Measurements from ENCODE around the gene IQGAP2.
"Not testable (repeated sequence)": the region's sequence is repeated elsewhere in the genome, so short reads cannot be mapped to it uniquely, and the experiment has no call there.

Gene IQGAP2

GRCh38 chr5:76729373-76730290, 326.5 kb downstream of the IQGAP2 start:
- no peak for DNase-seq

GRCh38 chr5:76732405-76733048, 329.4 kb downstream of the IQGAP2 start:
- DNase-seq: no peak

- no peak for DNase-seq
These were observed 329.9 kb downstream of the IQGAP2 start for GRCh38 chr5:76733049-76733417.

- DNase-seq: no peak
These were observed 332.9 kb downstream of the IQGAP2 start for GRCh38 chr5:76735762-76736545.

- DNase-seq: no peak
These were observed 333.8 kb downstream of the IQGAP2 start for GRCh38 chr5:76736679-76737556.

GRCh38 chr5:76737846-76738245, 334.8 kb downstream of the IQGAP2 start:
- no peak for DNase-seq

- DNase-seq: not testable (repeated sequence)
These were observed 338.4 kb downstream of the IQGAP2 start for GRCh38 chr5:76741506-76741905.

GRCh38 chr5:76742583-76742982, 339.5 kb downstream of the IQGAP2 start:
- peak; percentile 60 for DNase-seq

GRCh38 chr5:76744632-76745031, 341.5 kb downstream of the IQGAP2 start:
- DNase-seq: no peak

GRCh38 chr5:76745670-76746069, 342.6 kb downstream of the IQGAP2 start:
- DNase-seq: no peak

GRCh38 chr5:76746677-76747076, 343.6 kb downstream of the IQGAP2 start:
- no peak for DNase-seq

GRCh38 chr5:76747706-76748105, 344.6 kb downstream of the IQGAP2 start:
- DNase-seq: no peak

GRCh38 chr5:76751291-76751690, 348.2 kb downstream of the IQGAP2 start:
- DNase-seq: no peak

GRCh38 chr5:76754668-76755078, 351.6 kb downstream of the IQGAP2 start:
- DNase-seq: peak; percentile 53

GRCh38 chr5:76755779-76756637, 352.9 kb downstream of the IQGAP2 start:
- DNase-seq: no peak

GRCh38 chr5:76757049-76757448, 354.0 kb downstream of the IQGAP2 start:
- no peak for DNase-seq

Measured in fibroblast of upper back skin (primary cell).